ENCODE data around the gene SYP.

SYP gene

DNA sequence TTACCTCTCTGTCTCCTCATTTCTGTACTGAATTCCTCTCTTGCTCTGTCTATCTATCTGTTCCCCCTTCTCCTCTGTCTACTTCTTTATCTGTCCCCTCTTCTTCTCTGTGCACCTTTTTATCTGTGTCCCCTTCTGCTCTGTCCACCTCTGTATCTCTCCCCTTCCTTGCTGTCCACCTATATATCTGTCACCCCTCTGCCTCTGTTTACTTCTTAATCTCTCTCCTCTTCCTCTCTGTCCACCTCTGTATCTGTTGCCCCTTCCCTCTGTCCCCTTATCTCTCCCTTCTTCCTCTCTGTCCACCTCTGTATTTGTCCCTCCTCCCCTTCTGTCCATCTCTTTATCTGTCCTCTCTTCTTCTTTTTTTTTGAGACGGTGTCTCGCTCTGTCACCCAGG, 44.2 kb upstream of the SYP start:
- H3K4me3 ChIP-seq (ENCODE audit: low read length), result no peak overlapping the region
- TF ChIP-seq, protein P1, sequence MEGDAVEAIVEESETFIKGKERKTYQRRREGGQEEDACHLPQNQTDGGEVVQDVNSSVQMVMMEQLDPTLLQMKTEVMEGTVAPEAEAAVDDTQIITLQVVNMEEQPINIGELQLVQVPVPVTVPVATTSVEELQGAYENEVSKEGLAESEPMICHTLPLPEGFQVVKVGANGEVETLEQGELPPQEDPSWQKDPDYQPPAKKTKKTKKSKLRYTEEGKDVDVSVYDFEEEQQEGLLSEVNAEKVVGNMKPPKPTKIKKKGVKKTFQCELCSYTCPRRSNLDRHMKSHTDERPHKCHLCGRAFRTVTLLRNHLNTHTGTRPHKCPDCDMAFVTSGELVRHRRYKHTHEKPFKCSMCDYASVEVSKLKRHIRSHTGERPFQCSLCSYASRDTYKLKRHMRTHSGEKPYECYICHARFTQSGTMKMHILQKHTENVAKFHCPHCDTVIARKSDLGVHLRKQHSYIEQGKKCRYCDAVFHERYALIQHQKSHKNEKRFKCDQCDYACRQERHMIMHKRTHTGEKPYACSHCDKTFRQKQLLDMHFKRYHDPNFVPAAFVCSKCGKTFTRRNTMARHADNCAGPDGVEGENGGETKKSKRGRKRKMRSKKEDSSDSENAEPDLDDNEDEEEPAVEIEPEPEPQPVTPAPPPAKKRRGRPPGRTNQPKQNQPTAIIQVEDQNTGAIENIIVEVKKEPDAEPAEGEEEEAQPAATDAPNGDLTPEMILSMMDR (conservative IDR thresholded peaks at IDR 0.05; ENCODE audit: low read length), result no peak
- DNase-seq (ENCODE audit: low read depth), result no peak

- TF ChIP-seq, protein P1 (conservative IDR thresholded peaks at IDR 0.05; ENCODE audit: low read length), result no peak
- DNase-seq (ENCODE audit: low read depth), result no peak
- H3K4me3 ChIP-seq (ENCODE audit: low read length), result no peak overlapping the region
Measured at GRCh38 chrX:49243166-49243565, 43.2 kb upstream of the SYP start.

GRCh38 chrX:49242545-49243066, 42.6 kb upstream of the SYP start:
- no peak for DNase-seq (ENCODE audit: low read depth)
- TF ChIP-seq, protein P1 (conservative IDR thresholded peaks at IDR 0.05; ENCODE audit: low read length), result no peak
- H3K4me3 ChIP-seq (ENCODE audit: low read length), result no peak overlapping the region

GRCh38 chrX:49238735-49239134, 38.7 kb upstream of the SYP start:
- DNase-seq (ENCODE audit: low read depth), result no peak
- no peak overlapping the region for H3K4me3 ChIP-seq (ENCODE audit: low read length)
- TF ChIP-seq, protein P1 (conservative IDR thresholded peaks at IDR 0.05; ENCODE audit: low read length), result no peak

GRCh38 chrX:49237060-49237459, 37.1 kb upstream of the SYP start:
- no peak for DNase-seq (ENCODE audit: low read depth)
- TF ChIP-seq, protein P1 (conservative IDR thresholded peaks at IDR 0.05; ENCODE audit: low read length), result no peak

GRCh38 chrX:49233887-49234555, 34.0 kb upstream of the SYP start:
- DNase-seq (ENCODE audit: low read depth), result no peak
- H3K4me3 ChIP-seq (ENCODE audit: low read length), result no peak overlapping the region
- TF ChIP-seq, protein P1 (conservative IDR thresholded peaks at IDR 0.05; ENCODE audit: low read length), result no peak

More at GRCh38 chrX:49237060-49237459, 37.1 kb upstream of the SYP start:
- no peak overlapping the region for H3K4me3 ChIP-seq (ENCODE audit: low read length)

DNA sequence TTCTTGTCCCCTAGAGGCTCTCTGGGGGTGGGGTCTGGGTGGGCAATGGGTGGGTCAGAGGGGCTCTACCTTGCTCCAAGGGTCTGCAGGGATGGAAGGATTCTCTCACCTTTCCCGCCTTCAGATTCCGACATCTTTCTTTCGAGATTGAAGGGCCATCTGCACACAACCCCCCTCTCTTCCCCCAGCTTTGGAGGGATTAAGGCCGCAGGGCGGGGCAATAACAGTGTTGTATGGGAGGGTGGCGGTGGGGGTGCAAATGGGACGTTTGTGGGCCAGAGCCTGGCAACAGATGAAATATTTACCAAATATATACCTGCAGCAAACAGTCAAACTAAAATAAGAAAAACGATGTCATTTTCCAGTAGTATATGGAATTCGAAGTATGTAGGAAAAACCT, 33.2 kb upstream of the SYP start, which contains the start of gene CACNA1F:
Gene CACNA1F (minus strand): TSS at position 165 of the 400 bp plus-strand sequence. CDS start 31 bp downstream, at position 134.
- no peak within 1 kb of the TSS for H3K4me3 ChIP-seq (ENCODE audit: low read length)
- TF ChIP-seq, protein P1 (conservative IDR thresholded peaks at IDR 0.05; ENCODE audit: low read length), result no peak
- DNase-seq (ENCODE audit: low read depth), result no peak
